OCI-M2 (cell line): ENCODE results near the gene ATP5F1D.

Experiments
- DNase-seq: peaks from one replicate; lab custom pipeline; 2025; ENCODE audit not compliant: unreplicated experiment; lab: John Stamatoyannopoulos, UW

The ATP5F1D gene

DNA sequence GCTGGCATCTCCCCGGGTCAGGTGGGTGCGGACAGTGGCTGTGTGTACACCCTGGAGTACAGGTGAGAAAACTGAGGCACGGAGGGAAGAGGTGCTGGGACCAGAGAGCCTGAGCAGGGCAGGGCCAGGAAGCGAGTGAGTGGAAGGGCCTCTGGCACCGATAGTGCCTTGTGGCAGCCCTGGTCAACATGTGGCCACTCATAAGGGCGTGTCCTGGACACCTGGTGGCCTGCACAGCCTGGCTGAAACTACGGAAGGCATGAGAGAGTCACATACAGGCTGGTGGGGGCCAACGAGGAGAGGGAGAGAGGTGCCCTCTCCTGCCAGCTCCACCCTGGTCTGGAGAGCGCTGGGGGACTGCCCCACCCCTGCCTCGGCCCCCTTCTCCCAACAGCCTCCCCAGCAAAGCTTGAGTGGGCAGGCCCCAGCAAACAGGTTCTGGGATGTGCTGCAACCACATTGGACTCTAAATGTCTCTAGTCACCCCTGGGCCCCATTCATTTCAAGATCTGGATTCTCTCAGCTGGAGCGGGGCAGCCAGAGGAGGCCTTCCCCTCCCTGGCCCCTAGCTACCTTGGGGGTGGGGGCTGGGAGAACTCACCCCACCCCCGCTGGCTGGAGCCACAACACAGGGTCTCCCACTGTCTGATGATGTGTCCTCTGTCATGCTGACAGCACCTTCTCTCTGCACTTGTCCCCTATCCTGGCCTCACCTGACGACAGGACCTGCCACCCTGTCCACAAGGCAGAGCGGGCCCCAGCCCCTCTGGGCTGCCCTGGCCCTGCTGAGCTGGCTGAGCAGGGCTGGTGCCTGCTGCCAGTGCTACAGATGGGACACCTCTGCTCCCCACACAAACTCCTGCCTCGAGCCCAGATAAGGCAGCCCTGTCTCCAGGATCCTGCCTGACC lies 9.6 kb upstream of the ATP5F1D start:
- DNase-seq, result no peak

DNA sequence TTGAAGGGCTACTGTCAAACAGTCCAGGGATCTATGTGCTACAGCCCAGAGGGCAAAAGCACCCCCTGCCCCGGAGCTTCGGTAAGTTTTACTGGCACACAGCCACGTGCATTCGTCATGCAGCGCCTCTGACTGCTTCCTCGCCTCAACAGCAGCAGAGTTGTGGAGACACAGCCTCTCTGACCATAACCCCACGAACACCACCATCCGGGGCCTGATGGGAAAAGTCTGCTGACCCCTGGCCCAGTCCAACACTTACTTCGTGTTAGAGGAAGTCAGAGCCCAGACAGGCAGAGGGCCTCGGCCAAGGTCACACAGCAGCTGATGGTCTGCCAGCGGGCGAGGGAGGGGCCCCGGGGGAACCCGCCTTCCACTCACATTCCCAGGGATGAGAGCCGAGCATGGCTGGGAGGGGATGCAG lies 8.9 kb upstream of the ATP5F1D start:
- DNase-seq, result no peak

DNA sequence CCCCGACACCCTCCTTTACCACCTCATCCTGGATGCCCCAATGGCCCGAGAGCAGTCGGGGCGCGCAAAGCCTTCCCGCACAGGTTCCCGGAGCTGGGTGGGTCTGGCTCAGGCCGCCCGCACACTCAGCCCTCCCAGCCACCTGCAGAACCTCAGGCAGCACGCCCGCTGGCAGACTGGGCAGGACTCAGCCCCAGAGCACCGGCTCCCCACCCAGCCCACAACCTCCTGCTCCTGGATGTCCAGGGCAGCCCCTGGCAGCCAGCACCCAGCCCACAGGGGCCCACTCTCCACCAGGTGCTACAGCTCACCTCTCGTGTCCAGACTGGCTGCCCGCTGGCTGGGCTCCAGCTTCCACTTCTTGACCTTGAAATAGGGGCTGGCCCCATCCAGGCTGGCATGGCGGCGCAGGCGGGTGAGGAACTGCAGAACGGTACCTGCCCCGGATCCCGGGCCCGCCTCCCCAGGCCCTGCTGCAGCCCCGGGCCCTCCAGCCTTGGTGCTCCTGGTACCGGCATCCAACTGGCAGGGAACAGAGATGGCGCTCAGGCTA lies 8.4 kb upstream of the ATP5F1D start:
- DNase-seq, result no peak

DNA sequence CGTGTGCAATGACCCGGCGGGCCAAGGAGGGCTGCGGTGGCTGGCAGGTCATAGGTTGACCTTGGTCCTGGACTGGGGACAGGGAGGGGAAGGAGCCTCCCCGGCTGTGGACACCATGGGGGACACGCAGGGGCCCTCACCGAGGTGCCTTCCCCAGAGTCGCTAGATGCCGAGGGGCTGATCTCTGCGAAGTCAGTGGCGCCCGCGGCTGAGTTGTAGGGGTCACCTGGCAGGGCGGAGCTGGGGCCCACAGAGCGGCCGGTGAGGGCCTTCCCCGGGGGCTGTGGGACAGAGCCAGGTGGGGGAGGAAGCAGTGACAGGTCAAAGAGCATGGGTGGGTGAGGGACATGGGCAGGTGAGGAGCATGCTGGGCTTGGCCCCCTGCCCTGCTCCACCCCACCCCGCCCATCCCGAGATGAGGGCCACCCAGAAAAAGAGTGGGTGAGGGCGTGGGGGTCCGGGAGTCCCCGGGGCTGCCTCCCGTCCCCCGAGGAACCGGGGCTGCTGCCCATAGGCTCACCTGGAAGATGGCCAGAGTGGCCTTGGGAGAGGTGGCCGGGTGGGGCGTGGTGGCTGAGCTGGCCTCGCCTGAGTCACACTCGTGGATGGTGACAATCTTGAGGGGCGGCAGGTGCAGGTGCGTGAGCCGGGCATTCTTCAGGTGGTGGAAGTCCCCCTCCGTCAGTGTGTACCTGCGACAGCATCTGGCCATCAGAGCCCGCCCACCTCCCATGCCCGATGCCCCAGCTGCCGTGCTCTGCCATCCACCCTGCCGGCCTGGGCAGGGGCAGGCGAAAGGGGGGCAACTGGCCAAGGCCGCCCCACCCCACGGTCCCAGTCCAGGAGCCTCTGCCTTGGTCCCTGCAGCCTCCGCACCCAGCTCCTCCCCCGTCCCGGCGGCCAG lies 7.2 kb upstream of the ATP5F1D start:
- no peak for DNase-seq

DNA sequence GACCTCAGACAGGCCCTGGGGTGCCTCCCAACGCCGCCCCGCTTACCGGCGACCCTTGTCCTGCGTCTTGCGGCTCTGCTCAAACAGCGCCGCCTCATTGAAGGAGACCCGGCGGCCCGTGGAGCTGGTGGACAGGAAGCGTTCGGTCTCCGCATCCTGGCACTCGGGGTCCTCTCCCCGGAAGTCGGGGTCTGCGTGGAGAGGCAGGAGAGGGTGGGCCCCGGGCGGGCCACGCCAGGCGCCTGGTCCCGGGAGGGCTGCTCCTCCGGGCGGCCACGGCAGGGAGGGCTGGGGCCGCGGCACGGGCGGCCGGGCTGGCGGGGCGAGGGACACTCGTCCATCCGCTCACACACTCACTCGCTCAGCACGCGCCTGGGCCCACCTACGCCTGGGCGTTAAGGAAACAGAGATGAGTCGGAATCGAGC lies 6.6 kb upstream of the ATP5F1D start:
- no peak for DNase-seq

DNA sequence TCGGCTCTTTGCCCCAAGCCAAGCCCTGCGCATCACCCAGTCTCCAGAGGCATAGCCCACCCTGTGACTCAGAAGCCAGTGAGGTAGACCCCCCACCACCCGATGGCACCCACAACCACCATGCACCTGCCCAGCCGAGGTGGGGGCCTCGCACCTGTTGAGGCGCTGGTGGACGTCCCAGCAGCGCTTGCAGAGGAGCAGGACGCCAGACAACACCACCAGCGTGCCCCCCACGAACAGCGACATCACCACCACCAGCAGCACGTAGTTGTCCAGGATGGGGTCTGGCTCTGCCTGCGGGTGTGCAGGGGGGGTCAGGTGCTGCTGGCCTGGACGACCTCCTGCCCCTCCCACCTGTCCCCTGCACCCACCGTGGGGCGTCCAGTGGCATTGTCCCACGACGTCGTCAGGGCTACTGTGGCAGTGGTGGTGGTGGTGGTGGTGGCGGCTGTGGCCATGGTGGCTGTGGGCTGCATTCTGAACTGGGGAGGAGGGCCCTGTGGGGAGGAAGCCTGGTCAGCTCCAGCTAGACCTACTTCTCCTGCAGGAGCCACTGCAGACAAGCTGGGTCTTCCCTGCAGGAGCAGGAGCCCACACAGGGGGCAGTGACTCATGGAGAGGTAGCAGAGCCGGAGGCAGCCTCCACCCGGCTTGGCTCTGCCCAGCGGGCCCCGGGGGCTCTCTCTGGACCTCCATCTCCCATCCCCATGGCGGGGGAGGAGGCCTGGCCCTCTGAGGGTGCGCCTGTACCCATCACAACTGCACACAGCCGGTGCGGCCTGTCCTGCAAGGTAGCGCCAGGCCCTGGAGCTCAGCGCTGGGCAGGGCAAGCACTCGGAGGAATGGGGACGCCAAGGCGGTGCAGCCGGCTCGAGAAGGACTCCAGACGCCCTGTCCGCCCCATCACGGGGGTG lies 5.7 kb upstream of the ATP5F1D start:
- no peak for DNase-seq

DNA sequence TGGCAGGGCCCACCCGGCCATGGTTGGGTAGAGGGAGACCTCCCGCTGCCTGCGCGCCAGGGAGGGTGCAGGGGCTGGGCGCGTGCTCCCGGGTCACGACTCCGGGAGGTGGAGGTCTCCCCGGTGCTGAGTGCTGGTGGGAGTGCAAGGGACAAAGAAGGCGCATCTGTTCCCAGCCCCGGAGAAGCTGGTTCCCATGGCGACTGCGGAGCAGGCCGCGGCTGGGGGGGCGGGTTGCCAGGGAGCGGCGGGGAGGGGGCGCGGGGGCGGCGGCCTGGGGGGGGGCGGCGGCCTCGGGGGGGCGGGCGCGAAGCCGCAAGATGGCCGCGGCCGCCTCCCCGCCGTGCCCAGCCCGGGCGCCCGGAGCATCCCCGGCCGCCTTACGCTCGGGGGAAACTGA lies 5.0 kb upstream of the ATP5F1D start:
- DNase-seq, result no peak

DNA sequence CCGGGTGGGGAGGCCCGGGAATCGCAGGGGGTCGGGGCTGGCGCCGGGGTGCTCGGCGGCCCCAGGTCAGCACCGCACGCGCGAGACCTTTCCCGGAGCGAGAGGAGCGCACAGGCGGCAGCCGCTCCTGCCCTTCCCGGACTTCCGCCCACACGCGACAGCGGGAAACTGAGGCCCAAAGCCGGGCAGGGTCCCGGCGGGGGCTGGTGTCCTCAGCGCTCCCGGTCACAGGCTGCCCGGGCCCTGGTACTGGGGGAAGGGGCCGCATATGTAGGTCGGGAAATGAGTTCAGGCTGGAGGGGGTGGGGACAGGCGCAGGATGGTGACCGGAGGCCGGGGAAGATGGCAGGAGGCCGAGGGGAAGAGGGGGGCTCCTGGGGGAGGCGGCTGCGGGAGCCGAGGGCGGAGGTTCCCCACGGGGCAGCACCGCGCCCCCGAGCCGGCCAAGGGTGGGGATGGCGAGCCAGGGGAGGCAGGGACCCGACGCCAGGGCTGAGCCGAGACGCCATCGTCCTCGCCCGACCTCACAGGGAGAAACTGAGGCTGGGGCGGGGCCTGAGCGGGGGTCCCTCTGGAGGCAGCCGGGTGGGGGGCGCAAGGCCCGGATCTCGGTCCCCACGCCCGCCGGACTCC lies 4.4 kb upstream of the ATP5F1D start:
- no peak for DNase-seq

DNA sequence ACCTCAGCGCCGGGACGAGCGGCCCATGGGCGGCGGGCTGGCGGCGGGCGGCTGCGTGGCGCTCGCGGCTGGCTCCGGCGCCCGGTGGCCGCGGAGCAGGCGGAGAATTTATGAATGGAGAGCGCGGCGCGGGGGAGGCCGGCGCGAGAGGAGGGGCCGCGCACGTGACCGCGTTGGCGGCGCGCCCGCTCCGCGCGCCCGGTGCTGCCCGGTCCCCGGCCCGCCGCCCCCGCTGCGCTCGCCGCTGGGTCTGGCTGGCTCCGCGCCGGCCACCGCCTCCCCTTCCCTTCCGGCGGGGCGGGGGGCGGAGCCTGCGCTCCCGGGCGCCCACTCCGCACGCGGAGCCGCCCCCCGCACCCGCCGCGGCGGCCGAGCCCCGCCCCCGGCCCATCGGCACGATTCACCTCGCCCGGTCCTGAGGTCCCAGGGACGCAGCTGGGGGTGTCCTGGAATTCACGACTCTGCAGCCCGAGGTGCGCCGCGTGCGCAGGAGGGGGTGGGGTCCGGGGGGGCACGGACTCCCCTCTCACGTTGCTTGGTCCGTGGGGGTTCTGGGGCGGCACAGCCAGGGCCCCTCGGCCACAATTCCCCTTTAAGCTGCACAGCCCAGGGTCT lies 3.7 kb upstream of the ATP5F1D start, which contains the start of gene CBARP:
Gene CBARP, minus strand, starts transcription at position 252 of the 615 bp plus-strand sequence. CDS start 1,905 bp downstream, outside the sequence.
- DNase-seq, result no peak

DNA sequence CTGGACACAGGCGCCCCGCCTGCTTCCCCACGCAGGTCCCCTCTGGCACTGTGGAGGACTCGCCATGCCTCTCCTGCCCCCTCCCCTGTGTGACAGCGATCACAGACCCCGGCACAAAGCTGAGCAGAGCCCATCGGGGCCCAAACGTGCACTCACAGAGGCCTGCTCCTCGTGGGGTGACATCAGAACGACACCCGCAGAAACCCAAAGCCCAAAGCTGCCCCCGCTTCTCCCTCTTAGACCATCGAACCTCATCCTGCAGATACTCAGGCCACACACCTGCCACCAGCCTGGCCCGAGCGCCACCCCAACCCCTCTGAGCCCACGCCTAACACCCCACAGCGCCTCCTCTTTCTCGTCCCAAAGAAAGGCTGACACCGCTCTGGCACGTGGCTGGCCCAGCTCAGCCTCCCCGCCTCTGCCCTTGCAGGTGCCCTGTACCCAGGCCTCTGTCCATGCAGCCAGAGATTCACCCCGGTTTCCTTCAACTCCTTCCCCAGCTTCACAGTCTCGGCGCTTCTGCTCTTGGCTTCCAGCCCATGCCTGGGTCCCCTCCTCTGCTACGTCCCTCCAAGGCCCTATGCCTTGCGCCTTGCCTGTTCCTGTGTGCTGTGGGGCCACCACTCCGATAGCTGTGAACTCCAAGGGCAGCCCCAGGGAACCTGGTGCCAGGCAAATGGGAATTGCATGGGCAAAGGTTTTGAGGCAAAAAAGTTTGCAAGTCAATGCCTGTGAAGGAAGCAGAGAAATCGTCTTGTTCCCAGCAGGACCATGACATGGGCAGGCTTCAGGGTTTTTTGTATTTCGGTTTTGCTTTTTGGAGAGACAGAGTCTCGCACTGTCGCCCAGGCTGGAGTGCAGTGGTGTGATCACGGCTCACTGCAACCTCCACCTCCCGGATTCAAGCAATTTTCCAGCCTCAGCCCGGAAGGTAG lies 2.9 kb upstream of the ATP5F1D start:
- DNase-seq, result no peak

DNA sequence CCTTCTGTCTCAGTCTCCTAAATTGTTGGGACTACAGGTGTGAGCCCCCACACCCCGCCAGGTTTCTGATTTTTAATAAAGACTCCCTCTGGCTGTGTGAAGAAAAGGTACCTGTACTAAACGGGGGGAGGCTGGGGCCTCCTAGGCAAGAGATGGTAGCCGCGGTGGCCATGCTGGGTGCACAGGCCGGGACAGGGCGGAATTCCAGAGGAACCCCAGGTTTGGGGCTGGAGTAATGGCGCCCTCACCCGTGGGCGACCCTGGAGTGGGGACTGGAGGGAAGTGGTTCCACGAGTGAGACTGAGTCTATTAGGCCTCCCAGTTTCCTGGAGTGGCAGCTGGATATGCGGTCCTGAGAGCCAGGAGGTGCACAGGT lies 2.1 kb upstream of the ATP5F1D start:
- DNase-seq, result no peak

DNA sequence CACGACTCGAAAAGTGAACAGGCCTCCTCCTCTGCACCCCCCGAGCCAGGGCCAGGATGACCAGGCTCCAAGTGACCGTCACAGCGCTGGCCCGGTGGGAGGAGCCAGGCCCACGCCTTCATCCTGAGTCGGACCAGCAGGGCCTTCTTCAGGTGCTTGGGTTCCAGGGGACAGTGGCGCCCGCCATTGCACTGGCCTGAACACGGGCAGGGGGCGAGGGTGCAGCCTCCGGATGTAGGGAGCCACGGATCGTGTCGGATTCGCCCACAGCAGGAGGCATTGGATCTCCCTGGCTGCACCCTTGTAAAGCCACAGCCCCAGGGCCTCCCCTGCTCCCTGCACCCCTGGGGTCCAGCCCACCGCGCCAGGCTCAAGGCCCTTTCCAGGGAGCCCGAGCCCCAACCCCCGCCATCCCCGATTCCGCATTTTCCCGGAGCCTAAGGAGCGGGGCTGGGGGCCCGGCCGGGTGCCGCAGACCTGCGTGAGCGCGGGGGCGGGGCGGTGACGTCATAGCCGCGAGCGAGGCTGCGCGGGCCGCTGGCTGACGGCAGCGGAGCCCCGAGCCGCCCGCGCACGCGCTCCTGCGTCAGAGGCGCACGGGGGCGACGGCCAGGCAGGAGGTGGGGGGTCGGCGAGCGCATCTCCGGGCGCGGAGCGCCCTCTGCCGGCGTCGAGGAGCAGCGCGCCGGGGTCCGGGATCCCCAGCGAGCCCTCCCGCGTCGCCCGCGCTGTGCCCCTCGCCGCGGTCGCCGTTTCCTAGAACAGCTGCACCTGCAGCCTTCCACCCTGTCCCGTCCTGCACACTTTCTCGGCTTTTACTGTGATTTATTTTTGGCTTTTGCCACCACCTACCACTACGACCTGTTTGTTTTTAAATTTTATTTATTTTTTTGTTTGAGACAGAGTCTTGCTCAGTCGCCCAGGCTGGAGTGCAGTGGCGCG lies 1.5 kb upstream of the ATP5F1D start:
- DNase-seq, result no peak

DNA sequence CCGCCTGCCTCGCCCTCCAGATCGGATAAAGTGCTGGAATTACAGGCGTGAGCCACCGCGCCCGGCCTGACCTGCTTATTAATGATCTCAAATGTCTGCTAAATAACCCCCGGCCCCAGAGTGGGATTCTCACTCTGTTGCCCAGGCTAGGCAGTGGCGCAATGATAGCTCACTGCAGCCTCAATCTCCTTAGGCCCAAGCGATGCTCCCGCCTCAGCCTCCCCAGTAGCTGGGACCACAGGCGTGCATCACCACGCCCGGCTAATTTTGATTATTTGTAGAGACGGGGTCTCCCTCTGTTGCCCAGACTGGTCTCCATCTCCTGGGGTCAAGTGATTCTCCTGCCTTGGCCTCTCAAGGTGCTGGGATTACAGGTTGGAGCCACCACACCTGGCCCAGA lies 626 bp upstream of the ATP5F1D start:
- DNase-seq, result no peak

DNA sequence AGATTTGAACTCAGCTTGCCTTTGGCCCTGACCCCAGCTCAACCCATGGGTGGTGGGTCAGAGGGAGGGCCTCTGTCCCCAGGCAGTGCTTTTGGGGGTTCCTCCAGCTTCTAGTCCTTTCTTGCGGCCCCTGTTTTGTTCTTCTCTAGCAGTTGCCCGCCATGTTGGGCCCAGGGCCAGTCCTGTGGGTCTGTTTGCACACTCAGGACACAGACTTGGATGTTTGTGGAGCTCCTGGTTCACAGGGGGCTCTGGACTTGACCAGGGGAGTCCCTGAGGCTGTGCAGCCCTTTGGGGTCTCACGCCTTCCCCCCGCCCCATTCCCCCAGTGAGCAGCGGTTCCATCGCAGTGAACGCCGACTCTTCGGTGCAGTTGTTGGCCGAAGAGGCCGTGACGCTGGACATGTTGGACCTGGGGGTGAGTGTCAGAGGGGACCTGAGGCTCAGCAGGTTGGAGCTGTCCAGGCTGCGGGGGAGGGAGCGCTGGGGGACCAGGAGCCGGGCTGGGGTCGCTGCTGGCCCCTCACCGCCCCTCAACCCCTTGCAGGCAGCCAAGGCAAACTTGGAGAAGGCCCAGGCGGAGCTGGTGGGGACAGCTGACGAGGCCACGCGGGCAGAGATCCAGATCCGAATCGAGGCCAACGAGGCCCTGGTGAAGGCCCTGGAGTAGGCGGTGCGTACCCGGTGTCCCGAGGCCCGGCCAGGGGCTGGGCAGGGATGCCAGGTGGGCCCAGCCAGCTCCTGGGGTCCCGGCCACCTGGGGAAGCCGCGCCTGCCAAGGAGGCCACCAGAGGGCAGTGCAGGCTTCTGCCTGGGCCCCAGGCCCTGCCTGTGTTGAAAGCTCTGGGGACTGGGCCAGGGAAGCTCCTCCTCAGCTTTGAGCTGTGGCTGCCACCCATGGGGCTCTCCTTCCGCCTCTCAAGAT lies 2.5 kb downstream of the ATP5F1D start:
- peak; percentile 7 for DNase-seq

DNA sequence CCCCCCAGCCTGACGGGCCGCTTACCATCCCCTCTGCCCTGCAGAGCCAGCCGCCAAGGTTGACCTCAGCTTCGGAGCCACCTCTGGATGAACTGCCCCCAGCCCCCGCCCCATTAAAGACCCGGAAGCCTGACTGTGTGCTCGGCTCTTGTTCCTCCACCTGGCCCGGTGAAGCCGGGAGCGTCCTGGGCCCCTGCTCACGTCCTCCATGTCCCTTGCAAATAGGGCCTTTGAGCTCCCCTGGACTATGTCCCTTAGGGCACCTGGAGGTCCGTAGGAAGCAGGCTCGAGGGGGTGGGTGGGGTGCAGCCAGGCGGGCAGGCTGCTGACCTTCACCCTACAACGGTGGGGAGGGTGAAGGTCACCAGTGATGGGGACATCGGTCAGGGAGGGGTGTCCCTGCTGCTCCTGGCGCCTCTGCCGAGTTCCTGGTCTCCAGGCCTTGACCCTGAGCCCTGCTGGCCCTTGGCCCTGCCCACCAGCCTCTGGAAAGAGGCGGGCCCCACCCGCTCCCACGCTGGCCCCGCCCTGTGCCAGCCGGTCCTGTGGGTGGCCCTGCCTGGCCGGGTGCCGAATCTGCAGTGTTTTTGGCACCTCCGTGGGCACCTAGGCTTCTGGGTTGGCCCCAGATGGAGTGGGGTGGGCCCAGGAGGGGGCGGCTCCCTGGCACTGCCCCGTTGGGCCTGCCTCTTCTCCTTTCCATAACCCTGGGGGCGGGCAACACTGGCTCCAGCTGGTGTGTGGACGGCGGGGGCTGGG lies 3.3 kb downstream of the ATP5F1D start:
- DNase-seq, result no peak
